NCI-H460 (cell line): ENCODE results near the gene TRIL. TPM values are rescaled to one million over a fixed set of nuclear protein-coding genes. Genes with fewer than 3 reads are reported as not detected.

Experiments used
- total RNA-seq: library from RNA; depleted of rRNA; stranded (reverse); fragments of >200 nt; shearing (Covaris generic); gene quantifications from 2 replicates; pipeline ENCODE4 v1.2.3, GENCODE V29; 2014; rRNA removed

Gene TRIL
- total RNA-seq, 1 experiment from 2014 or later, result 0.05 TPM

Other genes with a start within 250 kb of the TRIL start
- gene CPVL, start 188.2 kb upstream of the TRIL start, total RNA-seq, result 30.0 and 33.0 TPM in 2 replicates
- 3.3 and 3.6 TPM in 2 replicates for gene CHN2, start 236.4 kb upstream of the TRIL start, total RNA-seq